Activated T-cell treated with anti-CD3 and anti-CD28 coated beads, Interleukin-2, amount 50 U/mL, for 72 hours (primary cell): Measurements from ENCODE around the gene RALBP1. TPM values are rescaled to one million over a fixed set of nuclear protein-coding genes. Genes with fewer than 3 reads are reported as not detected.
A peak's percentile ranks its signal among the peaks of the same experiment; 100 is the strongest.

Source experiments
- ATAC-seq, 2 donors: fragments of 150-1000 bp; cut with Tn5 transposase; replicated peaks in 1 of 2; 2 replicates each; pipeline ENCODE4 v1.10.0; 2021; ENCODE audit warnings: moderate library complexity in 2 of 2, mild to moderate bottlenecking in 1 of 2
- DNase-seq, 2 donors: peaks; one replicate each; pipeline ENCODE4 v3.0.0; 2021 to 2022; ENCODE audit warnings: mixed read lengths in 1 of 2
- H3K27ac Mint-ChIP-seq: one replicate; pipeline ENCODE4 v1.8.0; 2022; ENCODE audit warnings: mild to moderate bottlenecking, moderate library complexity, mixed read lengths
- H3K27me3 Mint-ChIP-seq: one replicate; pipeline ENCODE4 v1.8.0; 2022; ENCODE audit warnings: low read depth, mixed read lengths
- H3K36me3 Mint-ChIP-seq, 2 donors: one replicate each; pipeline ENCODE4 v1.8.0; 2022; ENCODE audit warnings: mixed read lengths in 2 of 2, mild to moderate bottlenecking in 1 of 2; ENCODE audit not compliant: insufficient read depth in 2 of 2
- H3K4me1 Mint-ChIP-seq: one replicate; pipeline ENCODE4 v1.8.0; 2022; ENCODE audit warnings: low read depth, mixed read lengths
- H3K4me3 Mint-ChIP-seq, 2 donors: one replicate each; pipeline ENCODE4 v1.8.0; 2022; ENCODE audit warnings: mild to moderate bottlenecking in 2 of 2, mixed read lengths in 2 of 2, moderate library complexity in 2 of 2
- H3K9me3 Mint-ChIP-seq, 2 donors: one replicate each; pipeline ENCODE4 v1.8.0; 2022; ENCODE audit warnings: mixed read lengths in 2 of 2
- total RNA-seq, 2 donors: library from RNA; stranded (reverse); gene quantifications; one replicate each; pipeline ENCODE4 v1.2.3, GENCODE V29; 2022

Gene RALBP1
- total RNA-seq, 2 donors from 2014 or later = 48.4 to 58.7 TPM

DNA sequence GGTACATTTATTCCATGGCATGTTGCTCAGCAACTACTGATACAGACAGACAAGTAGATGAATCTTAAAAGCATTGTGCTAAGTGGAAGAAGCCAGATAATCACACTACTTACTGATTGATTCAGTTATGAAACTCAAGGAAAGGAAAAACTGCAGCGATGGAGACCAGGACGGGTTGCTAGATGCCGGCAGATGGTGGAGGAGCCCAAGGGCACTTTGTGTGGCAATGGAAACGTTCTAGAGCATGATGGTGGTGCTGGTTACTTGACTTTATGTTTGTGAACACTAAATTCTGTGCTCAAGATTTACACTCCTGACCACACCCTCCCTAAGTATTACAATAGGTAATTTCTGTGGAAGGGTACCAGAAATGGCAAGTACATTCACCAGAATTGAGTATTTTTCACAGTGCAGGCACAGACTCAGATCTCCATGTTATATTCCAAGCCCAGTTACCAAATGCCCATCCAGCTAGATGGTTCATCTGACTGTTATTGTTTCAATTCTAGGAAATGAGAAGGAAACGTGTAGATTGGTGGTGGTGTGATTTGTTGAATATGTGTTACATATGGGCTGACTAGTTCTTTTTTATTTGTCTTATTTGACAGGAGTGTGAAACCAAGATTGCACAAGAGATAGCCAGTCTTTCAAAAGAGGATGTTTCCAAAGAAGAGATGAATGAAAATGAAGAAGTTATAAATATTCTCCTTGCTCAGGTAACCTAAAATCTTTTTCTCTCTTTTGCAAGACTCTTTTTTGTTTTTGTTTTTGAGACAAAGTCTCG is 55.1 kb downstream of the RALBP1 start:
- DNase-seq = no peak
- ATAC-seq = no peak
- no peak overlapping the region for H3K4me3 Mint-ChIP-seq
- H3K36me3 Mint-ChIP-seq = peaks cover 0 to 23% of the 10 kb centered on the region in 2 donors
- H3K4me1 Mint-ChIP-seq = no peaks in the 10 kb centered on the region
- H3K27me3 Mint-ChIP-seq = no peaks in the 10 kb centered on the region
- H3K27ac Mint-ChIP-seq = no peak overlapping the region
- H3K9me3 Mint-ChIP-seq = no peaks in the 10 kb centered on the region

DNA sequence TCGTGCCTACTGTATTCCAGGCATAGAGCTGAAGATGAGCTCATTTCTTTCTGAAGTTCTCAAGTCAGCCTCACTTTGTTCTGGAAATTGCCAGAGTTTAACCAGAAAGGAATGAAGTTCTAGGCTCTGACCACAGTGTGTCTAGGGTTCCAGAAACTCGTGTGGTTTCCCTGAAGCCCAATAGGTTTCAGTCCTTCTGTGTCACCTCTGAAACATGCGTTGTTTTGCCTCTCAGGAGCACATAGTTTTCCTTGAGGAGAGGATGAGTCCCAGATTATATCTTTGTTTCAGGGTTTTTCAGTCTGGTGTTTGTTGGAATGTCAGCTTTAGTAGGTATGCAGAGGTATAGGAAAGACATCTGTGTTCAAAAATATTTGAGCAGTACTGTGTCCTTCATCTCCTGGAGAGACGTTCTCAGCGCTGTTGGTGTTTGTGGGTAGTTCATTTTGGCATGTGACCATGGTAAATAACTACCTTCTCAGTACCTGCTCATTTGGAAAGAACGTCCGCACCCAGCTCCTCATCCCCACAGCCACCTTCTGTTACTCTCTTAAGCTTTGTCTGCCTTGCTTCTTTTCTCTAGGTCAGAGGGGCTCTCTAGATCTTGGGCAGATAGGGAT is 56.6 kb downstream of the RALBP1 start:
- Mint-ChIP-seq H3K4me3 (no peak overlapping the region), H3K27ac (no peak overlapping the region), H3K36me3 (peaks cover 0 to 26% of the 10 kb centered on the region in 2 donors), H3K9me3 (no peaks in the 10 kb centered on the region), H3K4me1 (no peaks in the 10 kb centered on the region), H3K27me3 (no peaks in the 10 kb centered on the region)
- no peak for ATAC-seq
- no peak for DNase-seq

DNA sequence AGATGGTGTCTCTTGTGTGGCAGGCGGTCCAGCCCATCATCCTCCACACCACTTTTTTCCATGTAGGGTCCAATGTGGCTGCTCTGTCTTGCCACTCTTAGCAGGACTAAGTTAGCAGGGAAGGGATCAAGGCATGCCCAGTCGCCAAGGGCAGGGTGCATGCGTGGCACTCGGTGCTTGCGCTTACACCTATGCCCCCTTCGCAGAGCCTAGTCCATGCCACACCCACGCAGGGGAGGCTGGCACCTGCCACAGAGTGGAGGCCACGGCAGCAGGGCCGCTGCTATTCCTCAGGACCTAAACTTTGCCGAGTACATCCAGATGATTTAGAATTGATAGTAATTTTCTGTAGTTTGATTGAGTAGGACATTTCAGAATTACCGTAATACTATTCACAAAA is 59.5 kb downstream of the RALBP1 start:
- Mint-ChIP-seq H3K27me3 (no peaks in the 10 kb centered on the region), H3K4me3 (no peak overlapping the region), H3K9me3 (no peaks in the 10 kb centered on the region), H3K4me1 (no peaks in the 10 kb centered on the region), H3K36me3 (peaks cover 0 to 13% of the 10 kb centered on the region in 2 donors), H3K27ac (no peak overlapping the region)
- DNase-seq = no peak
- ATAC-seq = no peak

DNA sequence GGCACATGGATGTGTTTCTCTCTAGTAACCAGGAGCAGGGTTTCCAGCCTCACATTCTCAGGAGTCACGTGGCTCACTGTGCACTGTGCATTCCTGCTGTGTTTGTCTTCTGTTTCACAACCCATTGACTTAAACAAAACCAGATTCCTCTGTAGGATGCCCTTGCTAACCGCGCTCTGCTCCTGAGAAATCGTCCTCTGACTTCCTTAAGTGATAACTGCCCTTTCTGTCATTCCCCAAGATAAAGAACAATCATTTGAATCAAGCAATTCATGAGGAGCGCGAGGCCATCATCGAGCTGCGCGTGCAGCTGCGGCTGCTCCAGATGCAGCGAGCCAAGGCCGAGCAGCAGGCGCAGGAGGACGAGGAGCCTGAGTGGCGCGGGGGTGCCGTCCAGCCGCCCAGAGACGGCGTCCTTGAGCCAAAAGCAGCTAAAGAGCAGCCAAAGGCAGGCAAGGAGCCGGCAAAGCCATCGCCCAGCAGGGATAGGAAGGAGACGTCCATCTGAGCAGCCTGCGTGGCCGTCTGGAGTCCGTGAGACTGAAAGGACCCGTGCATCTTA is 60.2 kb downstream of the RALBP1 start:
- H3K36me3 Mint-ChIP-seq = peaks cover 0 to 11% of the 10 kb centered on the region in 2 donors

DNA sequence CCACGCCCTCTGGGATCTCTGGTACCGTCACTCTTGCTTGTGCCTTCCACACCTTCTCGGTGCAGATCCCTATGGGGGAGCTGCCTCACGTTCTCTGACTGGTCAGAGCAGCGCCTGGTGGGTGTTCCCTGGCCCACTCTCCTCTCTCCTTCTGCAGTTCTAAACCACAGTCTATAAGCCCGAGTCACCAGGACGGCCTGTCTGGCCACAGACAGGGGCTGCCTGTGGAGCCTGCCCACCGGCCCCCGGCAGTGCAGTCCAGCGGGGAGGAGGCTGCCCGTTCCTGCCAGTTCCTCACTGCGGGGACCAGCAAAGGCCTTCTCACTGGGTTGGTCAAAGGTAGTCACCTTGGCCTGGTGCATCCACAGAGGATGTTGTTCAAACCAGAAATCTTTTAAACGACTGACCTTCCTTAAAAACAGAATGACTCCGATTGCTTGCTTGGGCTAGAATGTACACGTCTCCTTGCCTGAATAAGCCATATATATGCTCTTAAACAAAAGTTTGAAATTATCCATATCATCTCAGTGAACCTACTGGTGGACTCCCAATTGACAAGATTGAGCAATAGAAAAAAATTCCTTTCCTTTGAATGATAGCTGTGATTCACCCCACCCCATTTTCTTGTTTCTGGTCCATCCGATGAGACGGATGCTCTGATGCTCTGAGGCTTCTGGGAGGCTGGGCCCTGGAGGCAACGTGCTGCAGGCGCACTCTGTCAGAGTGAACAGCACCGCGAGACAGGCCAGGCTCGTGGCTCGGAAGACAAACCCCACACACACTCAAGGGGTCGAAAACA is 61.2 kb downstream of the RALBP1 start:
- DNase-seq = no peak
- Mint-ChIP-seq H3K27me3 (no peaks in the 10 kb centered on the region), H3K9me3 (no peaks in the 10 kb centered on the region), H3K27ac (no peak overlapping the region), H3K4me1 (no peaks in the 10 kb centered on the region), H3K4me3 (no peak overlapping the region), H3K36me3 (peaks cover 0 to 9% of the 10 kb centered on the region in 2 donors)
- ATAC-seq = no peak

More for the DNA sequence above, 60.2 kb downstream of the RALBP1 start:
- Mint-ChIP-seq H3K27me3 (no peaks in the 10 kb centered on the region), H3K9me3 (no peaks in the 10 kb centered on the region), H3K4me1 (no peaks in the 10 kb centered on the region), H3K27ac (no peak overlapping the region), H3K4me3 (no peak overlapping the region)
- DNase-seq (no peak), ATAC-seq (no peak)

DNA sequence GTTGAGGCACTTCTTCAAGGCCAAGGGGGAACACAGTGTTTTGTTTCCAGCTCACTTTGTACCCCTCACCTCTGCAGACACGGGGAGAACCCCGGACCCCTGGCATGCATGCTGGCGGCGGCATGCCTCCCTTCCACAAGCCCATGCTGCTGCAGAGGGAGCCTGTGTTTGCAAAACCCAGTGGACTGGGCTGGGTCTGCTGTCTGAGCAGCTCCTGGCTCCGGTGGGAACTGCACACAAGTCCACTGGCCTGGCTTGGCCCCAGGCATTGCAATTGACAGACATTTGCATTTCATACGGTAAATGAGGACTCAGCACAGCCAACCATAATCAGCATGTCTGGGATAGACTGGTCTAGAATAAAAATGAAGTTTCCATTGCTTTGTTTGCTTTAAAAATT is 62.4 kb downstream of the RALBP1 start:
- ATAC-seq (no peak), DNase-seq (no peak)
- Mint-ChIP-seq H3K27ac (no peak overlapping the region), H3K27me3 (no peaks in the 10 kb centered on the region), H3K4me1 (no peaks in the 10 kb centered on the region), H3K36me3 (peaks cover 0 to 9% of the 10 kb centered on the region in 2 donors), H3K4me3 (no peak overlapping the region), H3K9me3 (no peaks in the 10 kb centered on the region)

DNA sequence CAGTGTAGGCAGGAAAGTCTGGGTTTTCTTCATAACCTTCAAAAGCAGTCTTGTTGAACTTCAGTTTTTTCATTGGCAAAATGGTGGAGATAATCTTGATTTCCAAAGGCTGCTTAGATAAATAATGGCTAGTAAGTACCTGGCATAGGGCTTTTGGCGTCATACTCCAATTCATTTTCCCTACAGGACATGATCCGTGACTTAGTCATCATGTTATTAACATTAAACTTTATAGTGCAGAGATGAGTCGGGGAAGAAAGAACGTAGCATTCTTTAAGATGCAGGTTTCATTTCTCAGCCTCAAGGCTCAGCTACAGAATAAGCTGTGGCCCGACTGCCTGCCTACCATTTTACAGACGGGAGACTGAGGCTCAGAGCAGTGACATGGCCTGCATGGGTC is 64.0 kb downstream of the RALBP1 start:
- Mint-ChIP-seq H3K9me3 (no peaks in the 10 kb centered on the region), H3K4me3 (no peak overlapping the region), H3K27ac (no peak overlapping the region), H3K4me1 (no peaks in the 10 kb centered on the region), H3K27me3 (no peaks in the 10 kb centered on the region), H3K36me3 (peaks cover 0 to 8% of the 10 kb centered on the region in 2 donors)
- ATAC-seq (no peak), DNase-seq (no peak)

DNA sequence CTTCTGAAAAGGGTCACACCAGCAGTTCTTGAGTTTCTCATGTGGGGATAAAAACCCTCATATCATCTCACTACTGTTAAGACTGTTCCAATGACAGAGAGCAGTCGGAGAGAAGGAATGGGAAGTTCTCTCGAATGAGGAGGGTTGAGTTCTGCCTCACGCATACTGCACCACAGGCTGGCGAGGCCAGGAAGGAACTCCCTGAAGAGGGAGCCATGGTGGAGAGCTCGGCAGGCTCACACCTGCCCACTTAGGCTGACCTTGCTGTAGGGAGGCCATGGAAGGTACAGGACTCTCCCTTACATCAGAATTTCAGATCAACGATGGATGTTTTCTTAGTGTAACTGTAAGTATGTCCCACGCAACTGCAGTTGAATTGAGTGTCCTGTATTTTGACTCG is 64.6 kb downstream of the RALBP1 start:
- Mint-ChIP-seq H3K36me3 (peaks cover 0 to 4% of the 10 kb centered on the region in 2 donors), H3K4me3 (no peak overlapping the region), H3K27ac (no peak overlapping the region), H3K27me3 (no peaks in the 10 kb centered on the region), H3K9me3 (no peaks in the 10 kb centered on the region), H3K4me1 (no peaks in the 10 kb centered on the region)
- ATAC-seq (no peak), DNase-seq (no peak)

DNA sequence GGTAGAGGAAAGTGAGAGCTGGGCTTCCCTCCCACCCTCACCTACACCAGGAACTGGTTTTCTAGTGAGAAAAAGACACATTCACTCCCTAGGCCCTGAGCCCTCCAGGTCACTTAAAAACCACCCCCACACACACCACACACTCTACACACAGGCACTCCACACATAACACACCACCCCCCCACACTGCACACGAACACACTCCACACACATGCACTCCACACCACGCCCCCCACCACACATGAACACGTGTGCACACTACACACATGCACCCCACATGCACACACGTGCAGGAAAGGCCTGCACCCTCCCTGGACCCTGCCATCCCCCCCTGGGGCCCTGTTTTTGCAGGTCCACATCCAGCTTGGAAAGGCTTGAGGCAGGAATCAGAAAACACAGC is 67.6 kb downstream of the RALBP1 start:
- H3K27me3 Mint-ChIP-seq = no peaks in the 10 kb centered on the region
- no peaks in the 10 kb centered on the region for H3K9me3 Mint-ChIP-seq
- no peaks in the 10 kb centered on the region for H3K4me1 Mint-ChIP-seq
- DNase-seq (no peak), ATAC-seq (peak in 1 of 2 donors; percentile 20)
- no peak overlapping the region for H3K4me3 Mint-ChIP-seq
- H3K36me3 Mint-ChIP-seq = peaks cover 0 to 2% of the 10 kb centered on the region in 2 donors
- H3K27ac Mint-ChIP-seq = no peak overlapping the region

DNA sequence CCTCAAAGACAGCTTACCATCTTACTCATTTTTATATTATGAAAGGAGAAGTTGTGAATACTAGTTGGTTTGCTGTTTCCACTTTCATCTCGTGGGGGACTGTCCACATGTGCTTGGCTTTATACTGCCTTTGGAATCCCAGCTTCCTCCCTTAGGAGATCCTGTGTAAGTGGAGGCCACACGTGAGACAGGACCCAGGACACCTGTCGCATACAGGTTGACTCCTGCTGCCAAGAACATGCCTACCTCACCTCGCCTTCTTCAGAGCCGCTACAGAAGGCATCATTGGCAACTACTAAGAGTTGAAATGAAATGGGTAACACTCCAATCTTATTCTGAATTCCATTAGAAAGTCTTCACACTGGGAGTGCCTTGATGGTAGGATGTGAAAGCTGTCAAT is 69.7 kb downstream of the RALBP1 start:
- H3K27me3 Mint-ChIP-seq = no peaks in the 10 kb centered on the region
- H3K4me3 Mint-ChIP-seq = no peak overlapping the region
- no peaks in the 10 kb centered on the region for H3K4me1 Mint-ChIP-seq
- peaks cover 2 to 3% of the 10 kb centered on the region in 2 donors for H3K36me3 Mint-ChIP-seq
- no peaks in the 10 kb centered on the region for H3K9me3 Mint-ChIP-seq
- DNase-seq (no peak), ATAC-seq (no peak)
- H3K27ac Mint-ChIP-seq = no peak overlapping the region

DNA sequence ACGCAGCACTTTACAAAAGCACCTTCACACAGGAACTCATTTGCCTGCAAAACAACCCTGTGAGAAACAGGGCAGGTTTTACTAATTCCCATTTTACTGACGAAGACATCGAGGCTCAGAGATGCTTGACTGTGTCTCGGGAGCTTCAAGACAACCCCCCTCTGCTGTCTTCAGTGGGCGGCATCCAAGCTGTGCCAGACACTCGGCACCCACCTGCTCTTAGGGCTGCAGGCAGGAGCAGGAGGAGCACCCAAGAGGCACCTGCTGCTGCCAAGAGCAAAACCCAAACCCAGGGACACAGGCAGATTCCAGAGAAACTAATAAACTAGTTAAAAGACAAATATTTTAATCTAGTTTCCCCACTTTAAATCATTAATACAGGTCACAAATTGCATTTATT is 71.2 kb downstream of the RALBP1 start:
- Mint-ChIP-seq H3K4me3 (no peak overlapping the region), H3K9me3 (no peaks in the 10 kb centered on the region), H3K4me1 (no peaks in the 10 kb centered on the region), H3K27ac (peak overlapping the region; percentile 46), H3K27me3 (no peaks in the 10 kb centered on the region), H3K36me3 (peaks cover 2 to 3% of the 10 kb centered on the region in 2 donors)
- no peak for DNase-seq
- no peak for ATAC-seq

DNA sequence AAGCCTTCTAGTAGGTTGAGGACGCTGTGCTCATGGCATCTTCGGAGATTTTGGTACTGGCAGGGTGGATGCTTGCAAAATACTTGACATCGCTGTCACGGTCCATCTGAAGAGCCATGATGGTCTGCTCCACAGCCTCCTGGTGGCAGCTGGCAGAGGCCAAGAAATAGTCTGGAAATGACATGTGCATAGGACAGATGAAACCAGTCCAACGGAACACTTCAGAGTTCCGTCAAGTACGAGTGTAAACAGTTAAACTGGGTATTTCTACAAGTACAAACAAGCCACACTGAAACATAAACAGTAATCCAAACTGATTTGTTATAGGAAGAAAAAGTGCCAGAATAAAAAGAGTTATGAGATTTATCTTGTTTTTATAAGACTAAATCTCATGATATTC is 72.5 kb downstream of the RALBP1 start:
- H3K4me1 Mint-ChIP-seq = no peaks in the 10 kb centered on the region
- DNase-seq (no peak), ATAC-seq (no peak)
- no peak overlapping the region for H3K27ac Mint-ChIP-seq
- H3K4me3 Mint-ChIP-seq = no peak overlapping the region
- no peaks in the 10 kb centered on the region for H3K9me3 Mint-ChIP-seq
- no peaks in the 10 kb centered on the region for H3K27me3 Mint-ChIP-seq
- H3K36me3 Mint-ChIP-seq = peaks cover 5 to 8% of the 10 kb centered on the region in 2 donors

DNA sequence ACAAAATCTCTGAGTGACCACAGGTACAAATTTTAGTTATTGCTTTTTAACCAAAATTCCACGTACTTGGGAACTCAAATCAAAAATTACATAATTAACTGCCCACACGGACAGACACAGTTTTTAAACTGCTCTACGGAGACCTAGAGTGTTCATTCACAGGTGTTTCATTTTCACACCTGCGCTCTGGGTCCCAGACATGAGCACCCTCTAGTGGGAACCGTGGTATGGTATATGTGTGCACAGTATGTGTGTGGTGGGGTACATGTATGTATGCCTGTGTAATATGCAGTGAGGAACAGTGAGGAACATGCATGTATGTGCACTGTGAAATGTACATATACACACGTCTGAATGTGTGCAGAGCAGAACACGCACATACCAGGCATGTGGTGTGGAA is 74.1 kb downstream of the RALBP1 start:
- H3K27ac Mint-ChIP-seq = peak overlapping the region; percentile 53
- ATAC-seq (peak; percentile 26 to 41), DNase-seq (no peak)
- peaks cover 5 to 16% of the 10 kb centered on the region in 2 donors for H3K36me3 Mint-ChIP-seq
- no peaks in the 10 kb centered on the region for H3K4me1 Mint-ChIP-seq
- H3K9me3 Mint-ChIP-seq = no peaks in the 10 kb centered on the region
- no peaks in the 10 kb centered on the region for H3K27me3 Mint-ChIP-seq
- H3K4me3 Mint-ChIP-seq = no peak overlapping the region
